GM19043 (cell line): ENCODE measurements around the gene MAP3K7CL.
"Not testable (repeated sequence)": the region's sequence is repeated elsewhere in the genome, so short reads cannot be mapped to it uniquely, and the experiment has no call there.

Source experiments
- ATAC-seq: cut with Tn5 transposase; IDR thresholded peaks from one replicate; pipeline ENCODE4 v1.9.1; 2021; ENCODE audit warnings: low read depth; ENCODE audit not compliant: unreplicated experiment

Gene MAP3K7CL

GRCh38 chr21:29125979-29126378 lies 4.5 kb upstream of the MAP3K7CL start:
- ATAC-seq, result no peak

- no peak for ATAC-seq
Observed at GRCh38 chr21:29133241-29133640, 2.8 kb downstream of the MAP3K7CL start.

GRCh38 chr21:29133796-29134195 lies 3.4 kb downstream of the MAP3K7CL start:
- no peak for ATAC-seq

- ATAC-seq, result no peak
Observed at GRCh38 chr21:29135481-29135880, 5.0 kb downstream of the MAP3K7CL start.

GRCh38 chr21:29136033-29136432 lies 5.6 kb downstream of the MAP3K7CL start:
- no peak for ATAC-seq

GRCh38 chr21:29144736-29145353 lies 14.4 kb downstream of the MAP3K7CL start:
- no peak for ATAC-seq

- ATAC-seq, result no peak
Observed at GRCh38 chr21:29145354-29145782, 14.9 kb downstream of the MAP3K7CL start.

- no peak for ATAC-seq
Observed at GRCh38 chr21:29145852-29146453, 15.5 kb downstream of the MAP3K7CL start.

GRCh38 chr21:29146726-29147125 lies 16.3 kb downstream of the MAP3K7CL start:
- ATAC-seq, result no peak

- ATAC-seq, result no peak
Observed at GRCh38 chr21:29148530-29148929, 18.1 kb downstream of the MAP3K7CL start.

GRCh38 chr21:29149808-29150425 lies 19.5 kb downstream of the MAP3K7CL start:
- ATAC-seq, result no peak

- ATAC-seq, result no peak
Observed at GRCh38 chr21:29151931-29152330, 21.5 kb downstream of the MAP3K7CL start.

GRCh38 chr21:29152916-29153315 lies 22.5 kb downstream of the MAP3K7CL start:
- ATAC-seq, result no peak

- no peak for ATAC-seq
Observed at GRCh38 chr21:29154270-29154669, 23.8 kb downstream of the MAP3K7CL start.

- no peak for ATAC-seq
Observed at GRCh38 chr21:29155118-29155932, 24.9 kb downstream of the MAP3K7CL start.

- no peak for ATAC-seq
Observed at GRCh38 chr21:29155933-29156260, 25.5 kb downstream of the MAP3K7CL start.

- no peak for ATAC-seq
Observed at GRCh38 chr21:29157080-29157479, 26.6 kb downstream of the MAP3K7CL start.

- ATAC-seq, result no peak
Observed at GRCh38 chr21:29159842-29160241, 29.4 kb downstream of the MAP3K7CL start.

GRCh38 chr21:29162825-29163224 lies 32.4 kb downstream of the MAP3K7CL start:
- ATAC-seq, result not testable (repeated sequence)

- ATAC-seq, result no peak
Observed at GRCh38 chr21:29163341-29164115, 33.1 kb downstream of the MAP3K7CL start.
